Neural progenitor cell (in vitro differentiated cells): ENCODE measurements around the gene EPHX1. TPM values are rescaled to one million over a fixed set of nuclear protein-coding genes. Genes with fewer than 3 reads are reported as not detected.

Experiments
- DNase-seq: peaks from one replicate; pipeline ENCODE4 v3.0.0-alpha.2; 2016; ENCODE audit warnings: low spot score
- H2AFZ ChIP-seq: fragments of 200-600 bp; sonication (generic); replicated peaks from 2 replicates; pipeline ENCODE4 v1.6.1; 2016; ENCODE audit warnings: antibody characterized with exemption
- H3F3A ChIP-seq: fragments of 200-600 bp; sonication (generic); 2 replicates; pipeline ENCODE4 v1.6.1; 2016; ENCODE audit warnings: antibody characterized with exemption, low read depth
- H3K27ac ChIP-seq: fragments of 200-600 bp; sonication (generic); 2 replicates; pipeline ENCODE4 v1.5.1; 2016; ENCODE audit warnings: mild to moderate bottlenecking
- H3K27me3 ChIP-seq: fragments of 200-600 bp; sonication (generic); 2 replicates; pipeline ENCODE4 v1.6.1; 2016; ENCODE audit warnings: mild to moderate bottlenecking, moderate library complexity
- H3K36me3 ChIP-seq: fragments of 200-600 bp; sonication (generic); 2 replicates; pipeline ENCODE4 v1.5.1; 2016
- H3K4me1 ChIP-seq: fragments of 200-600 bp; sonication (generic); 2 replicates; pipeline ENCODE4 v1.6.1; 2016; ENCODE audit warnings: mixed run types
- H3K4me2 ChIP-seq: fragments of 200-600 bp; sonication (generic); 2 replicates; pipeline ENCODE4 v1.6.1; 2016
- H3K4me3 ChIP-seq: fragments of 200-600 bp; sonication (generic); 2 replicates; pipeline ENCODE4 v1.5.1; 2016
- H3K79me2 ChIP-seq: fragments of 200-600 bp; sonication (generic); 2 replicates; pipeline ENCODE4 v1.6.1; 2016; ENCODE audit warnings: low read depth
- H3K9ac ChIP-seq: fragments of 200-600 bp; sonication (generic); 2 replicates; pipeline ENCODE4 v1.6.1; 2016
- H3K9me3 ChIP-seq: fragments of 200-600 bp; sonication (generic); 2 replicates; pipeline ENCODE4 v1.5.1; 2016; ENCODE audit warnings: low read depth
- H4K20me1 ChIP-seq: fragments of 200-600 bp; sonication (generic); 2 replicates; pipeline ENCODE4 v1.6.1; 2016; ENCODE audit warnings: low read depth
- H3K27ac Mint-ChIP-seq: 3 replicates; pipeline ENCODE4 v1.8.0; 2021; ENCODE audit warnings: mixed read lengths
- H3K27me3 Mint-ChIP-seq: 2 replicates; pipeline ENCODE4 v1.8.0; 2022; ENCODE audit warnings: low read depth, mild to moderate bottlenecking, inconsistent platforms, moderate library complexity, mixed read lengths; ENCODE audit not compliant: insufficient read depth
- H3K36me3 Mint-ChIP-seq: 3 replicates; pipeline ENCODE4 v1.8.0; 2021; ENCODE audit warnings: mixed read lengths
- H3K4me1 Mint-ChIP-seq: 3 replicates; pipeline ENCODE4 v1.8.0; 2021; ENCODE audit warnings: mixed read lengths
- H3K4me3 Mint-ChIP-seq: 3 replicates; pipeline ENCODE4 v1.8.0; 2021; ENCODE audit warnings: mild to moderate bottlenecking, moderate library complexity, mixed read lengths
- H3K9me3 Mint-ChIP-seq: 3 replicates; pipeline ENCODE4 v1.8.0; 2020; ENCODE audit warnings: mixed read lengths
- EZH2 ChIP-seq: fragments of 200-600 bp; sonication (generic); IDR thresholded peaks from 2 replicates; pipeline ENCODE4 v1.6.1; 2017; ENCODE audit warnings: antibody characterized with exemption, mild to moderate bottlenecking, moderate library complexity
- EZH2phosphoT487 ChIP-seq: fragments of 200-600 bp; sonication (generic); IDR thresholded peaks from 2 replicates; pipeline ENCODE4 v1.6.1; 2017; ENCODE audit warnings: antibody characterized with exemption
- total RNA-seq: library from RNA; depleted of rRNA; stranded (reverse); fragments of >200 nt; gene quantifications from 2 replicates; pipeline ENCODE4 v1.2.3, GENCODE V29; 2015; ENCODE audit warnings: low replicate concordance
- TF ChIP-seq, protein P1 (sequence below): fragments of 200-600 bp; sonication (generic); IDR thresholded peaks from 2 replicates; pipeline ENCODE4 v1.5.1; 2017; ENCODE audit warnings: antibody characterized with exemption, mild to moderate bottlenecking

Gene EPHX1
- total RNA-seq, 1 donor from 2014 or later, result 4.3 TPM

DNA sequence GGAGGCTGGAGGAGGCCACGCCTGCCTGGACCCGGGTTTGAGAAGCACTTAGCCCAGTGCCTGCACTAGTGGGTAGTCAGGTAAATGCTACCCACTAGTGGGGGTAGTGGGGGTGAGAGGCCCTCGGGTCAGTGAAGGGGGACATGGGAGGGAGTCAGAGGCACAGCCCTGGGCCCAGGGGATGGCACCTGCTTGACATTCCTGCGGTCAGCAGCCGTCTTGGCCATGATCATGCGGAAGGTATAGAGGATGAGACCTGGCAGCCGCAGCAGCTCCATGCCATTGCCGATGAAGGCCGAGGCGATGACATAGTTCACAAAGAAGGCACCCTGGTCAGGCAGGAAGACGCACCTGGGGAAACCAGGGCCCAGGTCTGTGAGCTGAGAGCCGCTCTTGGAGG is 43.5 kb downstream of the EPHX1 start:
- H4K20me1 ChIP-seq, result no peaks in the 10 kb centered on the region
- Mint-ChIP-seq H3K27me3 (peaks cover 2% of the 10 kb centered on the region), H3K4me3 (no peak overlapping the region), H3K9me3 (no peaks in the 10 kb centered on the region), H3K27ac (no peak overlapping the region), H3K36me3 (peaks cover under 1% of the 10 kb centered on the region), H3K4me1 (peaks cover 12% of the 10 kb centered on the region)
- no peak for DNase-seq
- no peaks in the 10 kb centered on the region for H3K4me1 ChIP-seq
- H3K9ac ChIP-seq, result no peak overlapping the region
- no peak overlapping the region for H3K4me3 ChIP-seq
- H3K27me3 ChIP-seq, result no peaks in the 10 kb centered on the region
- no peaks in the 10 kb centered on the region for H3K79me2 ChIP-seq
- H3K4me2 ChIP-seq, result no peak overlapping the region
- no peaks in the 10 kb centered on the region for H3K9me3 ChIP-seq
- no peaks in the 10 kb centered on the region for H3F3A ChIP-seq
- TF ChIP-seq, protein P1, sequence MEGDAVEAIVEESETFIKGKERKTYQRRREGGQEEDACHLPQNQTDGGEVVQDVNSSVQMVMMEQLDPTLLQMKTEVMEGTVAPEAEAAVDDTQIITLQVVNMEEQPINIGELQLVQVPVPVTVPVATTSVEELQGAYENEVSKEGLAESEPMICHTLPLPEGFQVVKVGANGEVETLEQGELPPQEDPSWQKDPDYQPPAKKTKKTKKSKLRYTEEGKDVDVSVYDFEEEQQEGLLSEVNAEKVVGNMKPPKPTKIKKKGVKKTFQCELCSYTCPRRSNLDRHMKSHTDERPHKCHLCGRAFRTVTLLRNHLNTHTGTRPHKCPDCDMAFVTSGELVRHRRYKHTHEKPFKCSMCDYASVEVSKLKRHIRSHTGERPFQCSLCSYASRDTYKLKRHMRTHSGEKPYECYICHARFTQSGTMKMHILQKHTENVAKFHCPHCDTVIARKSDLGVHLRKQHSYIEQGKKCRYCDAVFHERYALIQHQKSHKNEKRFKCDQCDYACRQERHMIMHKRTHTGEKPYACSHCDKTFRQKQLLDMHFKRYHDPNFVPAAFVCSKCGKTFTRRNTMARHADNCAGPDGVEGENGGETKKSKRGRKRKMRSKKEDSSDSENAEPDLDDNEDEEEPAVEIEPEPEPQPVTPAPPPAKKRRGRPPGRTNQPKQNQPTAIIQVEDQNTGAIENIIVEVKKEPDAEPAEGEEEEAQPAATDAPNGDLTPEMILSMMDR, result no peak
- no peak for TF ChIP-seq EZH2
- TF ChIP-seq EZH2phosphoT487, result no peak
- no peak overlapping the region for H2AFZ ChIP-seq
- no peak overlapping the region for H3K27ac ChIP-seq
- H3K36me3 ChIP-seq, result no peaks in the 10 kb centered on the region

DNA sequence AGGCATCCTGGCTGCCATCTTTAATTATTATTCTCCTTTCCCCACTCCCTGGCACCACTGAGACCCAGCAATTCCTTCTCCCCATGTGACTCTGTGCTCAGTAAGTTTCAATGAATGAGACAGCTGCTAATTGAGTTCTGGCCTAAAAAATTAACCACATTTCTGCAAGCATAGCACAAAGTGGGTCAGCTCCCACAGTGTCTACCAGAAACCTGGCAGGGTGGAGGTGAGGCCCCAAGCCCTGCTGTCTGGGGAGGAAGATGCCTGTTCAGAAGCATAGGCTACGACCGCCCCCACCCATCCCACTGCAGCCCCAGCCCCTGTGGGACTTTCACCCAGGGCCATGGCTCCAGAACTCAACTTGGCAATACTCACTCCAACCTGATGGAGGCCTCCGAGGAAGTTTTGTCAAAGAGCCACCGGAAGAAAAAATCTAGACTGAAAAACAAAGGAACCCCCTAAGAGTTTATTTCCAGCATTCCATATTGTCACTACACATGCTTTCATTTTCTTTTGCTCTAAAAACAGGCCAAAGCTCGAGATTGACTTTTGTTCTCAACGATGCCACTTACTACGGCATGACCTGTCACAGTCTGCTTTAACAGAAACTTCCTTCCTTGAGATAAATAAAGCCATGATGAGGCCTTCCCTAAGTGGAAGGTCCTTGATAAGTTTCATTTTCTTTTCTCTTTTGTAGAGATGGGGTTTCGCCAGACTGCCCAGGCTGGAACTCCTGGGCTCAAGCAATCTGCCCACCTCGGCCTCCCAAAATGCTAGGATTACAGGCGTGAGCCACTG is 45.8 kb downstream of the EPHX1 start:
- H3K27me3 Mint-ChIP-seq, result no peaks in the 10 kb centered on the region
- no peak for DNase-seq
- H3K36me3 Mint-ChIP-seq, result no peaks in the 10 kb centered on the region
- Histone ChIP-seq H3F3A (no peaks in the 10 kb centered on the region), H3K4me3 (no peak overlapping the region), H3K36me3 (no peaks in the 10 kb centered on the region), H3K27ac (no peak overlapping the region), H3K9ac (no peak overlapping the region), H3K79me2 (no peaks in the 10 kb centered on the region), H2AFZ (no peak overlapping the region), H4K20me1 (no peaks in the 10 kb centered on the region), H3K27me3 (no peaks in the 10 kb centered on the region), H3K9me3 (no peaks in the 10 kb centered on the region), H3K4me1 (no peaks in the 10 kb centered on the region), H3K4me2 (no peak overlapping the region)
- TF ChIP-seq EZH2phosphoT487, result no peak
- TF ChIP-seq, protein P1, result no peak
- H3K4me3 Mint-ChIP-seq, result no peak overlapping the region
- H3K9me3 Mint-ChIP-seq, result no peaks in the 10 kb centered on the region
- no peaks in the 10 kb centered on the region for H3K4me1 Mint-ChIP-seq
- H3K27ac Mint-ChIP-seq, result no peak overlapping the region

DNA sequence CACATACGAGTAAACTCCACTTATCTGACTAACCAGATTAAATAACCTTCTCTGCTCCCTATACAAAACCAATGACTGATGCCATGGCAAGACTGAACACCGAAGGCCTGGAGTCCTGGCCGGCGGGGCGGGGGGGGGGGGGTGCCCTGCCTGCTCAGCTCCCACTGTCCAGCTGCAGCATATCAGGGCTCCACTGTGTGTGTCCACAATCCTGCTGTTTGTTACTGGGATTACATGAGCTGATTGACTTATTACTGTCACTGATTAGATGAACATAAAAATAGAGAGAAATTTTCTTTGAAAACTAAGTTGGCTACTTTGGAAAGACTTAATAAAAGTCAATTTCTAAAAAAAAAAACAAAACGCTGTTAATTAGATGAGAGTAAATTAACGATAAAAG is 47.3 kb downstream of the EPHX1 start:
- H3K27me3 Mint-ChIP-seq, result no peaks in the 10 kb centered on the region

More for the DNA sequence above, 47.3 kb downstream of the EPHX1 start:
- Histone ChIP-seq H3K9me3 (no peaks in the 10 kb centered on the region), H3K27ac (no peak overlapping the region), H3K4me2 (no peak overlapping the region), H3K4me1 (no peaks in the 10 kb centered on the region), H4K20me1 (no peaks in the 10 kb centered on the region), H3K27me3 (no peaks in the 10 kb centered on the region), H3K4me3 (no peak overlapping the region), H3K79me2 (no peaks in the 10 kb centered on the region), H3K36me3 (no peaks in the 10 kb centered on the region), H3K9ac (no peak overlapping the region), H2AFZ (no peak overlapping the region), H3F3A (no peaks in the 10 kb centered on the region)
- Mint-ChIP-seq H3K36me3 (no peaks in the 10 kb centered on the region), H3K27ac (no peak overlapping the region), H3K9me3 (no peaks in the 10 kb centered on the region), H3K4me3 (no peak overlapping the region), H3K4me1 (no peaks in the 10 kb centered on the region)
- TF ChIP-seq, protein P1, result no peak
- DNase-seq, result no peak
